Skeletal muscle tissue (tissue), 4 donors: ENCODE measurements around the gene PDCD10. TPM values are rescaled to one million over a fixed set of nuclear protein-coding genes. Genes with fewer than 3 reads are reported as not detected.

Experiments
- H3K27ac ChIP-seq: one replicate; pipeline ENCODE4 v1.7.0; 2013; ENCODE audit warnings: mild to moderate bottlenecking, low read depth, low read length, inconsistent platforms
- H3K27me3 ChIP-seq, 3 donors: one replicate each; pipeline ENCODE4 v1.7.0; 2013; ENCODE audit warnings: low read length in 3 of 3; ENCODE audit not compliant: control insufficient read depth in 3 of 3, insufficient read depth in 3 of 3
- H3K36me3 ChIP-seq, 3 donors: one replicate each; pipeline ENCODE4 v1.7.0; 2013; ENCODE audit warnings: low read length in 3 of 3; ENCODE audit not compliant: control insufficient read depth in 3 of 3, insufficient read depth in 3 of 3
- H3K4me1 ChIP-seq, 3 donors: one replicate each; pipeline ENCODE4 v1.7.0; 2013; ENCODE audit warnings: low read length in 3 of 3, mild to moderate bottlenecking in 3 of 3; ENCODE audit not compliant: control insufficient read depth in 3 of 3, insufficient read depth in 3 of 3
- H3K4me3 ChIP-seq, 3 donors: one replicate each; pipeline ENCODE4 v1.7.0; 2013; ENCODE audit warnings: low read length in 3 of 3
- H3K9ac ChIP-seq, 3 donors: one replicate each; pipeline ENCODE4 v1.7.0; 2013; ENCODE audit warnings: low read length in 3 of 3, mild to moderate bottlenecking in 3 of 3, moderate library complexity in 2 of 3, low read depth in 1 of 3
- H3K9me3 ChIP-seq, 3 donors: one replicate each; pipeline ENCODE4 v1.7.0; 2013; ENCODE audit warnings: low read length in 3 of 3; ENCODE audit not compliant: control insufficient read depth in 3 of 3
- total RNA-seq: library from RNA; depleted of rRNA; stranded (reverse); fragments of >200 nt; gene quantifications from one replicate; pipeline ENCODE4 v1.2.3, GENCODE V29; 2014
- donor health status: Osteomylitis.

PDCD10 gene
- total RNA-seq, 1 donor from 2014 or later, result 37.1 TPM

DNA sequence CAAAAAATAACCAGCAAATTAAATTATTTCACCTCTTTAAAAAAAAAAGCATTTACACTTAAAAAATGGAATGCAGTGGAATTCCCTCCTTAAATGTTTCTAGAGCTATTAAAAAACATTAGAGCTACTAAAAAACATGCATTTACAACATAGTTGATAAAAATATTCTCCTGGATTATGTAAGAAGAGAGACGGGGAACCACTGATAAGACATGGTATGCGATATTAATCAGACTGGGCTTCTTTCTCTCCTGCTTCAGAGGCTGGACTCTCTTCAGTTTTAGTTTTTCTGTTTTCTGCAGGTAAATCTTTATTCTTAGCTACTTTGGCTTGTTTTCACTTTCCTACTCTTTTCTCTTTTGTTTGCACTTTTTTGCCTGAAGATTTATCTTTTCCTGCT, 40.6 kb downstream of the PDCD10 start:
- Histone ChIP-seq H3K4me1 (no peaks in the 10 kb centered on the region), H3K27ac (no peak overlapping the region), H3K9ac (no peak overlapping the region), H3K36me3 (peaks cover 3 to 13% (median 13%) of the 10 kb centered on the region in 3 donors), H3K9me3 (no peaks in the 10 kb centered on the region), H3K4me3 (no peak overlapping the region), H3K27me3 (no peaks in the 10 kb centered on the region)

DNA sequence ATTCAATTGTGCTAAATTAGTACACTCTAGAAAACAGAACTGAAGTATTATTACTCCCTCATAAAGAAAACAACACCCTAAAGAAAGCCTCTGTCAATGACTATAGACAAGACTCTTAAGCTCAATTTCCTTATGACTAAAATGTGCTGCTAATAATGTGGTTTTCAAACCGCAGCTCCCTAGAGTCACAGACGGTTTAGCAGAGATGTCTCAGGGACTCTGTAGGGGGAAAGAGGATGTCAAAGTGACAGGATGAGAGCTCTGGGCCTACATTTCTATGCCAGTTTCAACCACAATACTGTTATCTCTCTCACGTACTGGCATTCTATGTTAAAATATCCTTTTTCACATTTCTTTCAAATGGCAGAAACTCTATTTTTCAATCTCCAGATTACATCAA, 43.3 kb downstream of the PDCD10 start:
- no peak overlapping the region for H3K9ac ChIP-seq
- H3K27ac ChIP-seq, result no peak overlapping the region
- no peak overlapping the region for H3K4me3 ChIP-seq
- no peaks in the 10 kb centered on the region for H3K4me1 ChIP-seq
- no peaks in the 10 kb centered on the region for H3K9me3 ChIP-seq
- no peaks in the 10 kb centered on the region for H3K27me3 ChIP-seq
- H3K36me3 ChIP-seq, result peaks cover 3 to 21% (median 17%) of the 10 kb centered on the region in 3 donors

DNA sequence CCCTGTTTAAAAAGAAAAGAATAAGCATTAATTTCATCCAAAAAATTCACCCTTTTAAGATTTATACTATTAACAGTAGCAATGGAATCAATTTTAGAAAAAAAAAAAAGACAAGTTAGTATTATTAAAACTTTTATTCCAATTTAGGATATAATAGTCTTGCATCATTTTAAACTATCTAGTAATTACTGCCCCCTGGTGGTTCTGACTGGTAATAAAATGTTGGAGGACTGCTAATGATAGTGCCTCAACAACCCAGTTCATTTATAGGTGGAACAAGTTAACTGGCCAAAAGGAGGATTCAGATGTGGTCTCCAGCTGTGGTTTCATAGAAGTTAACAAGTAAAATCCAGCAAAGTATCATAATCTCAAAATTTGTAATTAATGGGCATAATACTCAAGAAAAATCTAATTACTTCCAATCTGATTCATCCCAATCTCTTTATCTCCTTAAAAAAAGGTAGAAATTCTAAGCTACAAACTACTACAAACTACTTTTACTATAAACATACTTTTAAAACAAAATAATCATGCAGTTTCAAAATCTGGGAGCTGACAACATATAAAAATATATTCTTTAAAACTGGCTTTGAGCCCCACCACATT, 50.2 kb downstream of the PDCD10 start:
- peaks cover 0 to 13% (median 8%) of the 10 kb centered on the region in 3 donors for H3K36me3 ChIP-seq
- H3K27me3 ChIP-seq, result no peaks in the 10 kb centered on the region
- no peaks in the 10 kb centered on the region for H3K9me3 ChIP-seq
- H3K4me1 ChIP-seq, result no peaks in the 10 kb centered on the region
- H3K9ac ChIP-seq, result no peak overlapping the region
- H3K27ac ChIP-seq, result no peak overlapping the region
- no peak overlapping the region for H3K4me3 ChIP-seq

DNA sequence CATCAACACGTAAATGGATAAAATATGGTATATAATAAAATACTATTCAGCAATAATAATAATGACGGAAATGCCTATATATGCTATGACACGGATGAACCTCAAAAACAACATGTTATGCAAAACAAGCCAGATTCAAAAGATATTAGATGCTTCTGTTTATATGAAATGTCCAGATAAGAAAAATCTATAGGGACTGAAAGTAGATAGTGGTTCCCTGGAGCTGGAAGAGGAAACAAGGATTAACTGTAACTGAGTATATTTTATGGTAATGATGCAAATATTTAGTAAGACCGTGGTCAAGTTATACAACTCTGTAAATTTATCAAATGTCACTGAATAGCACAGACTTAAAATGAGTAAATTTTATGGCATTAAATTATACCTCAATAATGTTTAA, 55.2 kb downstream of the PDCD10 start:
- Histone ChIP-seq H3K9me3 (peaks cover 0 to 17% (median 0%) of the 10 kb centered on the region in 3 donors), H3K36me3 (peaks cover 0 to 11% (median 8%) of the 10 kb centered on the region in 3 donors), H3K9ac (no peak overlapping the region), H3K27ac (no peak overlapping the region), H3K27me3 (no peaks in the 10 kb centered on the region), H3K4me3 (no peak overlapping the region), H3K4me1 (no peaks in the 10 kb centered on the region)

DNA sequence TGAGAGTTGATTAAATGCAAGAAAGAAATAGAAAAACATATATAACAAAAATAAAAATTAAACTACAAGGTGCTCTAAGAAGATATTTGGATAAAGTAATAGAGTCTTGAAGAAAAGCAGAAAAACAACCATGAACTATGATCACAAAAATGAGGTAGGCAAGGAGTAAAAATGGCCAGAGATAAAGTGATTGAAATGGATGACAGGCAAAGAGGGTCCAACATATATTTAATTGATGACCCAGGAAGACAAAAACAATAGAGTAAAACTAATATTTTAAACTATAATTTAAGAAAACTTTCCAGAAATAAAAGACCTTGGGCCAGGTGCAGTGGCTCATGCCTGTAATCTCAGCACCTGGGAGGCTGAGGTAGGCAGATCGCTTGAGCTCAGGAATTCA, 58.8 kb downstream of the PDCD10 start:
- no peak overlapping the region for H3K27ac ChIP-seq

DNA sequence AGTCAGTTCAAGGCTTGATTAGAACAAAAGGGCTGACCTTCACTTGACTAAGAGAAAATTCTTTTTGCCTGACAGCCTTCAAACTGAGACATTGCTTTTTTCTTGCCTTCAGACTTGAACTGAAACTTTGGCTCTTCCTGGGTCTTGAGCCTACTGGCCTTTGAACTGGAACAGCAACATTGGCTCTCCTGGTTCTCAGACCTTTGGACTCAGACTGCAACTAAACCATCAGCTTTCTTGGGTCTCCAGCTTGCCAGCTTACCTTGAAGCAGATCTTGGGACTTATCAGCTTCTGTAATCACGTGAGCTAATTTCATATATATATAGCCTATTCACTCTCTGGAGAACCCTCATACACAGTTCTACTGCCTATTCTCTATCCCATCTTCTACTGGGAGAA, 61.5 kb downstream of the PDCD10 start:
- no peaks in the 10 kb centered on the region for H3K27me3 ChIP-seq
- H3K9ac ChIP-seq, result no peak overlapping the region
- H3K36me3 ChIP-seq, result peaks cover 0 to 7% (median 6%) of the 10 kb centered on the region in 3 donors
- peaks cover 0 to 17% (median 0%) of the 10 kb centered on the region in 3 donors for H3K9me3 ChIP-seq
- no peak overlapping the region for H3K27ac ChIP-seq
- no peak overlapping the region for H3K4me3 ChIP-seq
- no peaks in the 10 kb centered on the region for H3K4me1 ChIP-seq

More for the DNA sequence above, 58.8 kb downstream of the PDCD10 start:
- Histone ChIP-seq H3K36me3 (peaks cover 0 to 7% (median 6%) of the 10 kb centered on the region in 3 donors), H3K9ac (no peak overlapping the region), H3K4me3 (no peak overlapping the region), H3K4me1 (no peaks in the 10 kb centered on the region), H3K27me3 (no peaks in the 10 kb centered on the region), H3K9me3 (peaks cover 0 to 17% (median 0%) of the 10 kb centered on the region in 3 donors)

DNA sequence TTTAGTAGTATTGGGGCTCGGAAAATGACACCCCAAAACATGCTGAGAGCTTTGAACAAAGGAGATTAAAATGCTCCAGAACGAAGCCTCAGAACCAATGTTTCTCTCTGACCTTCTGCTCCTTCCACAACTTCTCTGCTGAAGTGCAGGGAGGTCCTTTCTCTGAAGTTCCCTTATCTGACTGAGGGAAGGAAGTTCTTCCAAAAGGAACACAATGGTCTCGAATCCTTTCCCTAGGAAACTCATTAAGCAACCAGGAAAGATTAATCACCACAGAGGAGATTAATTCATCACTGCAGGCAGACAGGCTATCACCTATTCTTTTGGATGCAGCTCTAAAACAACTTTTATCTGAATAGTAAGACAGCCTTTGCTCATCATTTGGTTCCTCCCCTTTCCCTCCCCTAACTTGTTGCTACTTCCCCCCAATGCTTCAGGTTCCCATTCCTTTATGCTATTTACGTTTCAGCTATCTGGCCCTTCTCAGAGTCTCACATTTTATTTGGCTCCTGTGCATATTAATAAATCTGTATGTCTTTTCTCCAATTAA, 62.7 kb downstream of the PDCD10 start:
- H3K27me3 ChIP-seq, result no peaks in the 10 kb centered on the region
- H3K9me3 ChIP-seq, result peaks cover 0 to 16% (median 0%) of the 10 kb centered on the region in 3 donors
- H3K4me3 ChIP-seq, result no peak overlapping the region
- H3K36me3 ChIP-seq, result peaks cover 0 to 7% (median 6%) of the 10 kb centered on the region in 3 donors
- H3K27ac ChIP-seq, result no peak overlapping the region
- H3K4me1 ChIP-seq, result no peaks in the 10 kb centered on the region
- H3K9ac ChIP-seq, result no peak overlapping the region

DNA sequence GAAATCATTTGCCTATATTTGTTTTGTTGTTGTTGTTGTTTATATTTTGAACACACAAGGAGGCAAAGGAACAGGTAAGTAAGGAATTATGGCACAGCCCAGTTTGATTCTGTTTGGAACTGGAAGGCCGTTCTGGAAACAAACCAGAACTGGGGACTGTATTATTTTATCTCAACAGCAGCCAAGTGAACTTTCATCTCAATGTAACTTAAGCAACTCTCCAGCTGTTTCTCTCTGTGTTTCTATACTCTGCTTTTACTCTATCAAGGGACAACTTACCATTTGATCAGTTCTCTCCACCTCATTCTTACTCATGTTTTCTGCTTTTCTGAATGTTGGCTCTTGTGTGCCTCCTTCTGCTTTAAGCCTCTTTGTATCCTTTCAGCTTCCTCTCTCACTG, 65.0 kb downstream of the PDCD10 start:
- Histone ChIP-seq H3K9ac (no peak overlapping the region), H3K27ac (no peak overlapping the region), H3K4me1 (no peaks in the 10 kb centered on the region), H3K27me3 (no peaks in the 10 kb centered on the region), H3K4me3 (no peak overlapping the region), H3K9me3 (no peaks in the 10 kb centered on the region), H3K36me3 (no peaks in the 10 kb centered on the region)

DNA sequence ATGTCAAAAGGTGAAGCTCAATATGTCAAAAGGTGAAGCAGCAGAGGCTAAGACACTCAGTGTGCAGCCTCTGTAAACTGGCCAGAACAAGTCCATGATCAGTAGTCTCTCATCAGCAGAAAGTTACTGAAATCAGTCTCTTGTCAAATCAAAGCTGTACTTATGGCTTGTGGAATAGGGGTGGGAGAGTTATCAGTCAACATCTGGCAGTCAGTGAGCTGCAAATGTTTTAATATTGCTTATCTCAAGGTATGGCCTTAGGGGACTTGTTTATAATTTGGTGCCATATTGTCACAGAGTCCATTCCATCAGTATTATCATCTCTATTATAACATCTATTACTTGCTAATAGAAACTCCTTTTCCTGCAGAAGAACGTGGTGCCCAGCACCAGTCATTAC, 66.0 kb downstream of the PDCD10 start:
- no peak overlapping the region for H3K4me3 ChIP-seq
- H3K9ac ChIP-seq, result no peak overlapping the region
- no peaks in the 10 kb centered on the region for H3K36me3 ChIP-seq
- H3K27ac ChIP-seq, result no peak overlapping the region
- no peaks in the 10 kb centered on the region for H3K4me1 ChIP-seq
- H3K9me3 ChIP-seq, result no peaks in the 10 kb centered on the region
- H3K27me3 ChIP-seq, result no peaks in the 10 kb centered on the region

DNA sequence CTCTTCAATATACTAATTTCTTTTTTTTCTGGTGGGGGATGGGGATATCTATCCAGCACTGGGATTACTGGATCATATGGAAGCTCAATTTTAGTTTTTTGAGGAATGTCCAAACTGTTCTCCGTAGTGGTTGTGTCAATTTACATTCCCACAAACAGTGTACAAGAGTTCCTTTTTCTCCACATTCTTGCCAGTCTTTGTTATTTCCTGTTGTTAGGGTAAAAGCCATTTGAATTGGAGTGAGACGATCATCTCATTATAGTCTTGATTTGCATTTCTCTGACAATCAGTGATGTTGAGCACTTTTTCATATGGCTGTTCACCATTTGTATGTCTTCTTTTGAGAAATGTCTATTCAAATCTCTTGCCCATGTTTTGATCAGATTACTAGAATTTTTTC, 68.1 kb downstream of the PDCD10 start:
- Histone ChIP-seq H3K4me3 (no peak overlapping the region), H3K27me3 (no peaks in the 10 kb centered on the region), H3K27ac (no peak overlapping the region), H3K9me3 (no peaks in the 10 kb centered on the region), H3K4me1 (no peaks in the 10 kb centered on the region), H3K9ac (no peak overlapping the region), H3K36me3 (no peaks in the 10 kb centered on the region)
